Karpas-422 (cell line): ENCODE measurements around the gene TBC1D3B. TPM values are rescaled to one million over a fixed set of nuclear protein-coding genes. Genes with fewer than 3 reads are reported as not detected.

ENCODE experiments used
- DNase-seq: peaks from one replicate; pipeline ENCODE4 v3.0.0-alpha.2; 2015
- H2AFZ ChIP-seq: fragments of 200-600 bp; sonication (generic); 2 replicates; pipeline ENCODE4 v1.6.1; 2014; ENCODE audit warnings: antibody characterized with exemption, low read length, mixed read lengths
- H3K27ac ChIP-seq: fragments of 200-600 bp; sonication (generic); 2 replicates; pipeline ENCODE4 v1.5.1; 2014; ENCODE audit warnings: mild to moderate bottlenecking, low read length, moderate library complexity
- H3K27me3 ChIP-seq: fragments of 200-600 bp; sonication (generic); 2 replicates; pipeline ENCODE4 v1.6.1; 2014; ENCODE audit warnings: low read length, mixed read lengths
- H3K36me3 ChIP-seq: fragments of 200-600 bp; sonication (generic); 2 replicates; pipeline ENCODE4 v1.6.1; 2014; ENCODE audit warnings: low read length, mixed read lengths; ENCODE audit not compliant: insufficient read depth
- H3K4me1 ChIP-seq: fragments of 200-600 bp; sonication (generic); 2 replicates; pipeline ENCODE4 v1.6.1; 2014; ENCODE audit warnings: mild to moderate bottlenecking, low read length, mixed read lengths
- H3K4me2 ChIP-seq: fragments of 200-600 bp; sonication (generic); 2 replicates; pipeline ENCODE4 v1.6.1; 2014; ENCODE audit warnings: low read length, low read depth, mild to moderate bottlenecking; ENCODE audit not compliant: poor library complexity, severe bottlenecking
- H3K4me3 ChIP-seq: fragments of 200-600 bp; sonication (generic); 2 replicates; pipeline ENCODE4 v1.5.1; 2014; ENCODE audit warnings: mild to moderate bottlenecking, antibody characterized with exemption, low read length, mixed read lengths
- H3K79me2 ChIP-seq: fragments of 200-600 bp; sonication (generic); 2 replicates; pipeline ENCODE4 v1.6.1; 2014; ENCODE audit warnings: mild to moderate bottlenecking, low read length, mixed read lengths
- H3K9ac ChIP-seq: fragments of 200-600 bp; sonication (generic); 2 replicates; pipeline ENCODE4 v1.6.0; 2014; ENCODE audit warnings: low read length
- H3K9me2 ChIP-seq: fragments of 200-600 bp; sonication (generic), shearing (Covaris generic); replicated peaks from 2 replicates; pipeline ENCODE4 v1.6.0; 2014; ENCODE audit warnings: mild to moderate bottlenecking, low read length, moderate library complexity; ENCODE audit not compliant: insufficient read depth
- H3K9me3 ChIP-seq: fragments of 300-700, 200-600 bp; sonication (generic); 2 replicates; pipeline ENCODE4 v1.6.1; 2014; ENCODE audit warnings: low read length, mixed read lengths
- H4K20me1 ChIP-seq: fragments of 200-600 bp; sonication (generic); 2 replicates; pipeline ENCODE4 v1.6.1; 2014; ENCODE audit warnings: mild to moderate bottlenecking, antibody characterized with exemption, low read length, low read depth; ENCODE audit not compliant: insufficient read depth
- total RNA-seq: library from RNA; depleted of rRNA; stranded (reverse); fragments of >200 nt; shearing (Covaris generic); gene quantifications from 2 replicates; pipeline ENCODE4 v1.2.3, GENCODE V29; 2014; ENCODE audit warnings: low replicate concordance

The TBC1D3B gene
- total RNA-seq, 1 experiment from 2014 or later: 0.63 TPM

GRCh38 chr17:36153895-36154610 lies 22.4 kb downstream of the TBC1D3B start:
- Histone ChIP-seq H3K9me2 (no peaks in the 10 kb centered on the region), H3K9ac (no peak overlapping the region), H2AFZ (no peak overlapping the region), H3K36me3 (no peaks in the 10 kb centered on the region), H3K4me3 (no peak overlapping the region), H3K4me1 (peaks cover 21% of the 10 kb centered on the region), H3K9me3 (no peaks in the 10 kb centered on the region), H3K27me3 (peaks cover 3% of the 10 kb centered on the region; the same call in 1 of the 2 replicates), H3K27ac (no peak overlapping the region), H4K20me1 (no peaks in the 10 kb centered on the region; the same call in 1 of the 2 replicates), H3K4me2 (peak overlapping the region; percentile 17), H3K79me2 (no peaks in the 10 kb centered on the region)
- DNase-seq: peak; percentile 56

GRCh38 chr17:36152639-36153120 lies 23.8 kb downstream of the TBC1D3B start:
- H3K4me3 ChIP-seq: no peak overlapping the region

GRCh38 chr17:36151891-36152638 lies 24.4 kb downstream of the TBC1D3B start:
- Histone ChIP-seq H3K9ac (no peak overlapping the region), H3K27me3 (peaks cover 3% of the 10 kb centered on the region; the same call in 1 of the 2 replicates), H3K9me3 (no peaks in the 10 kb centered on the region), H3K36me3 (no peaks in the 10 kb centered on the region), H3K4me2 (no peak overlapping the region), H3K27ac (no peak overlapping the region), H4K20me1 (no peaks in the 10 kb centered on the region; the same call in 1 of the 2 replicates), H3K9me2 (no peaks in the 10 kb centered on the region), H3K4me3 (no peak overlapping the region), H3K4me1 (peaks cover 22% of the 10 kb centered on the region), H3K79me2 (no peaks in the 10 kb centered on the region), H2AFZ (no peak overlapping the region)
- DNase-seq: peak; percentile 40

More at GRCh38 chr17:36152639-36153120, 23.8 kb downstream of the TBC1D3B start:
- Histone ChIP-seq H2AFZ (no peak overlapping the region), H3K9me2 (no peaks in the 10 kb centered on the region), H3K79me2 (no peaks in the 10 kb centered on the region), H3K9ac (no peak overlapping the region), H4K20me1 (no peaks in the 10 kb centered on the region; the same call in 1 of the 2 replicates), H3K4me2 (no peak overlapping the region), H3K4me1 (peaks cover 22% of the 10 kb centered on the region), H3K27me3 (peaks cover 3% of the 10 kb centered on the region; the same call in 1 of the 2 replicates), H3K27ac (no peak overlapping the region), H3K9me3 (no peaks in the 10 kb centered on the region), H3K36me3 (no peaks in the 10 kb centered on the region)
- peak; percentile 66 for DNase-seq

- no peak overlapping the region for H3K9ac ChIP-seq
- H3K27ac ChIP-seq: no peak overlapping the region
- no peaks in the 10 kb centered on the region; the same call in 1 of the 2 replicates for H4K20me1 ChIP-seq
- no peak overlapping the region for H2AFZ ChIP-seq
- H3K4me1 ChIP-seq: peaks cover 22% of the 10 kb centered on the region
- H3K4me2 ChIP-seq: no peak overlapping the region
- no peaks in the 10 kb centered on the region for H3K9me3 ChIP-seq
- no peaks in the 10 kb centered on the region for H3K36me3 ChIP-seq
- no peak overlapping the region for H3K4me3 ChIP-seq
- no peaks in the 10 kb centered on the region for H3K79me2 ChIP-seq
- peaks cover 3% of the 10 kb centered on the region; the same call in 1 of the 2 replicates for H3K27me3 ChIP-seq
- DNase-seq: no peak
- no peaks in the 10 kb centered on the region for H3K9me2 ChIP-seq
Measured at GRCh38 chr17:36149296-36149820, 27.1 kb downstream of the TBC1D3B start.

- H3K27ac ChIP-seq: no peak overlapping the region
- no peaks in the 10 kb centered on the region for H3K36me3 ChIP-seq
- no peak overlapping the region for H3K4me2 ChIP-seq
- no peaks in the 10 kb centered on the region for H3K79me2 ChIP-seq
- H2AFZ ChIP-seq: no peak overlapping the region
- H3K27me3 ChIP-seq: peaks cover 3% of the 10 kb centered on the region; the same call in 1 of the 2 replicates
- no peaks in the 10 kb centered on the region; the same call in 1 of the 2 replicates for H4K20me1 ChIP-seq
- no peak overlapping the region for H3K9ac ChIP-seq
- peak; percentile 94 for DNase-seq
- no peaks in the 10 kb centered on the region for H3K9me3 ChIP-seq
- H3K9me2 ChIP-seq: no peaks in the 10 kb centered on the region
- no peak overlapping the region for H3K4me3 ChIP-seq
- H3K4me1 ChIP-seq: peaks cover 15% of the 10 kb centered on the region
Measured at GRCh38 chr17:36148559-36149295, 27.7 kb downstream of the TBC1D3B start.

- Histone ChIP-seq H3K4me3 (no peak overlapping the region), H3K36me3 (no peaks in the 10 kb centered on the region), H3K27ac (no peak overlapping the region), H3K9me2 (no peaks in the 10 kb centered on the region), H3K9ac (no peak overlapping the region), H3K4me2 (no peak overlapping the region), H3K9me3 (no peaks in the 10 kb centered on the region), H2AFZ (no peak overlapping the region), H3K4me1 (peaks cover 11% of the 10 kb centered on the region), H4K20me1 (no peaks in the 10 kb centered on the region; the same call in 1 of the 2 replicates), H3K27me3 (peaks cover 3% of the 10 kb centered on the region; the same call in 1 of the 2 replicates), H3K79me2 (no peaks in the 10 kb centered on the region)
- DNase-seq: no peak
Measured at GRCh38 chr17:36147601-36148000, 28.8 kb downstream of the TBC1D3B start.

- no peak overlapping the region for H2AFZ ChIP-seq
- no peak overlapping the region for H3K27ac ChIP-seq
- no peaks in the 10 kb centered on the region for H4K20me1 ChIP-seq
- no peak for DNase-seq
- no peaks in the 10 kb centered on the region for H3K9me3 ChIP-seq
- H3K79me2 ChIP-seq: no peaks in the 10 kb centered on the region
- no peak overlapping the region for H3K4me3 ChIP-seq
- H3K36me3 ChIP-seq: no peaks in the 10 kb centered on the region
- H3K4me1 ChIP-seq: peaks cover 6% of the 10 kb centered on the region
- H3K9me2 ChIP-seq: no peaks in the 10 kb centered on the region
- no peak overlapping the region for H3K9ac ChIP-seq
- no peak overlapping the region for H3K4me2 ChIP-seq
- no peaks in the 10 kb centered on the region; the same call in 1 of the 2 replicates for H3K27me3 ChIP-seq
Measured at GRCh38 chr17:36144981-36145729, 31.3 kb downstream of the TBC1D3B start.
